ENCODE results near the gene ETV4.

DNA sequence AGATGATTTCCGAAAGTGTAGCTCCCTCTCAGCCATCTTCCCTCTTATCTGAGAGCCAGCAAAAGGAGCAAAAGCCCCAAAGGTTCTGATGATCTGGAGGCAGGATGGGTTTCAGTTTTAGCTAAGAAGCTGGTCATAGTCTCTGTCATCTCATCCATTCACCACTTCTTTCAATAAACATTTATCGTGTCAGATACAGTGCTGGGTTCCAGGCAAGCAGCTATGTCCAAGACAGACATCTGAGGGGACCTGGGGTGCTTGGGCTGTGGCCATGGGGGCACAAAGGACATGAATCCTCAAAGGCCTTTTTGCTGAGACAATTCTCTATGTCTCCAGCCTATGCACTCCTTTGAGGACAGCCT is 1.0 kb upstream of the ETV4 start:
- TF ChIP-seq, protein P1, sequence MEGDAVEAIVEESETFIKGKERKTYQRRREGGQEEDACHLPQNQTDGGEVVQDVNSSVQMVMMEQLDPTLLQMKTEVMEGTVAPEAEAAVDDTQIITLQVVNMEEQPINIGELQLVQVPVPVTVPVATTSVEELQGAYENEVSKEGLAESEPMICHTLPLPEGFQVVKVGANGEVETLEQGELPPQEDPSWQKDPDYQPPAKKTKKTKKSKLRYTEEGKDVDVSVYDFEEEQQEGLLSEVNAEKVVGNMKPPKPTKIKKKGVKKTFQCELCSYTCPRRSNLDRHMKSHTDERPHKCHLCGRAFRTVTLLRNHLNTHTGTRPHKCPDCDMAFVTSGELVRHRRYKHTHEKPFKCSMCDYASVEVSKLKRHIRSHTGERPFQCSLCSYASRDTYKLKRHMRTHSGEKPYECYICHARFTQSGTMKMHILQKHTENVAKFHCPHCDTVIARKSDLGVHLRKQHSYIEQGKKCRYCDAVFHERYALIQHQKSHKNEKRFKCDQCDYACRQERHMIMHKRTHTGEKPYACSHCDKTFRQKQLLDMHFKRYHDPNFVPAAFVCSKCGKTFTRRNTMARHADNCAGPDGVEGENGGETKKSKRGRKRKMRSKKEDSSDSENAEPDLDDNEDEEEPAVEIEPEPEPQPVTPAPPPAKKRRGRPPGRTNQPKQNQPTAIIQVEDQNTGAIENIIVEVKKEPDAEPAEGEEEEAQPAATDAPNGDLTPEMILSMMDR (IDR thresholded peaks at IDR 0.05; ENCODE audit: poor library complexity) = no peak
- TF ChIP-seq EZH2phosphoT487 (IDR thresholded peaks at IDR 0.05; ENCODE audit: low read depth, severe bottlenecking, unreplicated experiment) = no peak
